GM13977 (cell line): ENCODE results near the gene UBFD1.

ENCODE experiments used
- DNase-seq: peaks from one replicate; pipeline ENCODE4 v3.0.0; 2012; ENCODE audit warnings: low spot score
- in situ Hi-C: fragments of 300-500 bp; cut with MboI; formaldehyde crosslinking; loops from one replicate; pipeline ENCODE4 v1.12.0; 2022; ENCODE audit warnings: low sequenced_read_pairs, low pct_unique_long_range_greater_than_20kb, mixed read lengths, inconsistent platforms; ENCODE audit not compliant: unreplicated experiment
- TF ChIP-seq, protein P1 (sequence below): IDR thresholded peaks from 2 replicates; pipeline ENCODE4 v1.5.1; 2012; ENCODE audit warnings: mild to moderate bottlenecking, control low read depth; ENCODE audit not compliant: insufficient read depth; ENCODE audit errors: extremely low read depth, missing control alignments

The UBFD1 gene

DNA sequence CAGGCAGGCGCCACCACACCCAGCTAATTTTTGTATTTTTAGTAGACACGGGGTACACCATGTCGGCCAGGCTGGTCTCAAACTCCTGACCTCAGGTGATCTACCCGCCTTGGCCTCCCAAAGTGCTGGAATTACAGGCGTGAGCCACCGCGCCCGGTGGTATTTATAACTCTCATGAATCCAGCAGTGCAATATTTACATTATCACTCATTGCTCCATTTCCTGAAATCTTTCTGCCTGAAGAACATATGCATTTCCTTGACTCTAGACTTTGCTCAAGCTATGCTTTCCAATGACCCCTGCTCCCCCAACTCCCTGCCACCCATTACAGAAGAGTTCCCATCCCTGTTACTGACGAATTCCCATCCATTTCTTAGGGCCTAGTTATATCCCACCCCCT, 58.3 kb downstream of the UBFD1 start:
- in situ Hi-C loops = no loop called here
- no peak for DNase-seq
- TF ChIP-seq, protein P1, sequence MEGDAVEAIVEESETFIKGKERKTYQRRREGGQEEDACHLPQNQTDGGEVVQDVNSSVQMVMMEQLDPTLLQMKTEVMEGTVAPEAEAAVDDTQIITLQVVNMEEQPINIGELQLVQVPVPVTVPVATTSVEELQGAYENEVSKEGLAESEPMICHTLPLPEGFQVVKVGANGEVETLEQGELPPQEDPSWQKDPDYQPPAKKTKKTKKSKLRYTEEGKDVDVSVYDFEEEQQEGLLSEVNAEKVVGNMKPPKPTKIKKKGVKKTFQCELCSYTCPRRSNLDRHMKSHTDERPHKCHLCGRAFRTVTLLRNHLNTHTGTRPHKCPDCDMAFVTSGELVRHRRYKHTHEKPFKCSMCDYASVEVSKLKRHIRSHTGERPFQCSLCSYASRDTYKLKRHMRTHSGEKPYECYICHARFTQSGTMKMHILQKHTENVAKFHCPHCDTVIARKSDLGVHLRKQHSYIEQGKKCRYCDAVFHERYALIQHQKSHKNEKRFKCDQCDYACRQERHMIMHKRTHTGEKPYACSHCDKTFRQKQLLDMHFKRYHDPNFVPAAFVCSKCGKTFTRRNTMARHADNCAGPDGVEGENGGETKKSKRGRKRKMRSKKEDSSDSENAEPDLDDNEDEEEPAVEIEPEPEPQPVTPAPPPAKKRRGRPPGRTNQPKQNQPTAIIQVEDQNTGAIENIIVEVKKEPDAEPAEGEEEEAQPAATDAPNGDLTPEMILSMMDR = no peak
